Measurements from ENCODE around the gene TOGARAM2.

Gene TOGARAM2

GRCh38 chr2:29000481-29000880, 19.4 kb downstream of the TOGARAM2 start (continued):
- TF ChIP-seq OSR1 (CRISPR knock-in tag; IDR thresholded peaks at IDR 0.05) (no peak), TCF4 (CRISPR knock-in tag; IDR thresholded peaks at IDR 0.05; ENCODE audit: borderline replicate concordance) (no peak), ZFP30 (CRISPR knock-in tag; IDR thresholded peaks at IDR 0.05) (no peak), ESRRG (CRISPR knock-in tag; IDR thresholded peaks at IDR 0.05) (no peak), ZNF8 (CRISPR knock-in tag; IDR thresholded peaks at IDR 0.05) (no peak)
- TF ChIP-seq, protein P1, sequence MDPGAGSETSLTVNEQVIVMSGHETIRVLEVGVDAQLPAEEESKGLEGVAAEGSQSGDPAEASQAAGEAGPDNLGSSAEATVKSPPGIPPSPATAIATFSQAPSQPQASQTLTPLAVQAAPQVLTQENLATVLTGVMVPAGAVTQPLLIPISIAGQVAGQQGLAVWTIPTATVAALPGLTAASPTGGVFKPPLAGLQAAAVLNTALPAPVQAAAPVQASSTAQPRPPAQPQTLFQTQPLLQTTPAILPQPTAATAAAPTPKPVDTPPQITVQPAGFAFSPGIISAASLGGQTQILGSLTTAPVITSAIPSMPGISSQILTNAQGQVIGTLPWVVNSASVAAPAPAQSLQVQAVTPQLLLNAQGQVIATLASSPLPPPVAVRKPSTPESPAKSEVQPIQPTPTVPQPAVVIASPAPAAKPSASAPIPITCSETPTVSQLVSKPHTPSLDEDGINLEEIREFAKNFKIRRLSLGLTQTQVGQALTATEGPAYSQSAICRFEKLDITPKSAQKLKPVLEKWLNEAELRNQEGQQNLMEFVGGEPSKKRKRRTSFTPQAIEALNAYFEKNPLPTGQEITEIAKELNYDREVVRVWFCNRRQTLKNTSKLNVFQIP (CRISPR knock-in tag; IDR thresholded peaks at IDR 0.05; ENCODE audit: borderline replicate concordance, low read depth), result no peak

DNA sequence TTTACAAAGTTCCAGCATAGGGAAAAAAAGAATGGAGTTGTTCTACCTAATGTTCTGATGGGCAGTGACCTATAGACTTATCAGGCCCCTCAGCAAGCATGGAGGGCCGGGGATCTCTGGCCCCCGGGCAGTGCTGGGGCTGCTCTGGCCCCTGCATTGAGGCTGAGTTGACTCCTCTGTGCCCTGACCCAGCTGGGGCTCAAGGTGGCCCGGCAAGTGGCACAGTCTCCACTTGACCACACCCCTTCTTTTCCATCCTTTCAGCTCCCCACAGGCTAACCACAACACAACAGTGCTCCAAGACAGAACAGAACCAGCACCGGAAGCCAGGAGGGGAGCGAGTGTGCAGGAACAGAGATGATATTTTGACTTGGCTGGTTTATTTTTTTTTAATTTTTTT, 19.9 kb downstream of the TOGARAM2 start:
- TF ChIP-seq TSHZ2 (CRISPR knock-in tag; IDR thresholded peaks at IDR 0.05) (no peak), ZNF70 (CRISPR knock-in tag; IDR thresholded peaks at IDR 0.05) (no peak), ZFP30 (CRISPR knock-in tag; IDR thresholded peaks at IDR 0.05) (no peak), ZC3H10 (CRISPR knock-in tag; IDR thresholded peaks at IDR 0.05) (no peak), CSDC2 (CRISPR knock-in tag; IDR thresholded peaks at IDR 0.05) (no peak), RARB (CRISPR knock-in tag; IDR thresholded peaks at IDR 0.05) (no peak), ZNF8 (CRISPR knock-in tag; IDR thresholded peaks at IDR 0.05) (no peak), ESRRG (CRISPR knock-in tag; IDR thresholded peaks at IDR 0.05) (no peak), GLIS3 (CRISPR knock-in tag; IDR thresholded peaks at IDR 0.05) (no peak), ARNTL (CRISPR knock-in tag; IDR thresholded peaks at IDR 0.05; ENCODE audit: borderline replicate concordance, low read depth) (no peak)
- no peak for ATAC-seq

GRCh38 chr2:29001806-29002205, 20.7 kb downstream of the TOGARAM2 start:
- no peak for ATAC-seq
- TF ChIP-seq CSDC2 (CRISPR knock-in tag; IDR thresholded peaks at IDR 0.05), result no peak
- no peak for TF ChIP-seq TCF4 (CRISPR knock-in tag; IDR thresholded peaks at IDR 0.05; ENCODE audit: borderline replicate concordance)
- TF ChIP-seq ZNF8 (CRISPR knock-in tag; IDR thresholded peaks at IDR 0.05), result no peak
- TF ChIP-seq RARB (CRISPR knock-in tag; IDR thresholded peaks at IDR 0.05), result no peak
- TF ChIP-seq OSR1 (CRISPR knock-in tag; IDR thresholded peaks at IDR 0.05), result no peak
- TF ChIP-seq ARNTL (CRISPR knock-in tag; IDR thresholded peaks at IDR 0.05; ENCODE audit: borderline replicate concordance, low read depth), result no peak
- no peak for TF ChIP-seq ZNF70 (CRISPR knock-in tag; IDR thresholded peaks at IDR 0.05)
- TF ChIP-seq, protein P1 (CRISPR knock-in tag; IDR thresholded peaks at IDR 0.05; ENCODE audit: borderline replicate concordance, low read depth), result no peak
- no peak for TF ChIP-seq ZFP3 (CRISPR knock-in tag; IDR thresholded peaks at IDR 0.05)
- TF ChIP-seq TSHZ2 (CRISPR knock-in tag; IDR thresholded peaks at IDR 0.05), result no peak
- no peak for TF ChIP-seq SNAI2 (CRISPR knock-in tag; IDR thresholded peaks at IDR 0.05)

DNA sequence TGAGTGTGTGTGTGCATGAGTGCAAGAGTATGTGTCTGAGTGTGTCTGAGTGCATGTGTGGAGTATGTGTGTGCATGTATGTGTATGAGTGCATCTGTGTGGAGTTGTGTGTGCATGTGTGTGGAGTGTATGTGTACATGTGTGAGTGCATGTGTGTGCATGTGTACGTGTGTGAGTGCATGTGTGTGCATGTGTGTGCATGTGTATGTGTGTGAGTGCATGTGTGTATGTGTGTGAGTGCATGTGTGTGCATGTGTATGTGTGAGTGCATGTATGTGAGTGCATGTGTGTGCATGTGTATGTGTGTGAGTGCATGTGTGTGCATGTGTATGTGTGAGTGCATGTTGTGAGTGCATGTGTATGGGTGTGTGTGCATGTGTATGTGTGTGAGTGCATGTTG, 23.7 kb downstream of the TOGARAM2 start:
- ATAC-seq, result no peak

More for the DNA sequence above, 23.7 kb downstream of the TOGARAM2 start:
- TF ChIP-seq SNAI2 (CRISPR knock-in tag; IDR thresholded peaks at IDR 0.05), result no peak
- TF ChIP-seq TOX (CRISPR knock-in tag; IDR thresholded peaks at IDR 0.05; ENCODE audit: borderline replicate concordance), result no peak
- TF ChIP-seq, protein P2, sequence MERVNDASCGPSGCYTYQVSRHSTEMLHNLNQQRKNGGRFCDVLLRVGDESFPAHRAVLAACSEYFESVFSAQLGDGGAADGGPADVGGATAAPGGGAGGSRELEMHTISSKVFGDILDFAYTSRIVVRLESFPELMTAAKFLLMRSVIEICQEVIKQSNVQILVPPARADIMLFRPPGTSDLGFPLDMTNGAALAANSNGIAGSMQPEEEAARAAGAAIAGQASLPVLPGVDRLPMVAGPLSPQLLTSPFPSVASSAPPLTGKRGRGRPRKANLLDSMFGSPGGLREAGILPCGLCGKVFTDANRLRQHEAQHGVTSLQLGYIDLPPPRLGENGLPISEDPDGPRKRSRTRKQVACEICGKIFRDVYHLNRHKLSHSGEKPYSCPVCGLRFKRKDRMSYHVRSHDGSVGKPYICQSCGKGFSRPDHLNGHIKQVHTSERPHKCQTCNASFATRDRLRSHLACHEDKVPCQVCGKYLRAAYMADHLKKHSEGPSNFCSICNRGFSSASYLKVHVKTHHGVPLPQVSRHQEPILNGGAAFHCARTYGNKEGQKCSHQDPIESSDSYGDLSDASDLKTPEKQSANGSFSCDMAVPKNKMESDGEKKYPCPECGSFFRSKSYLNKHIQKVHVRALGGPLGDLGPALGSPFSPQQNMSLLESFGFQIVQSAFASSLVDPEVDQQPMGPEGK (CRISPR knock-in tag; IDR thresholded peaks at IDR 0.05; ENCODE audit: borderline replicate concordance), result no peak
- TF ChIP-seq, protein P3, sequence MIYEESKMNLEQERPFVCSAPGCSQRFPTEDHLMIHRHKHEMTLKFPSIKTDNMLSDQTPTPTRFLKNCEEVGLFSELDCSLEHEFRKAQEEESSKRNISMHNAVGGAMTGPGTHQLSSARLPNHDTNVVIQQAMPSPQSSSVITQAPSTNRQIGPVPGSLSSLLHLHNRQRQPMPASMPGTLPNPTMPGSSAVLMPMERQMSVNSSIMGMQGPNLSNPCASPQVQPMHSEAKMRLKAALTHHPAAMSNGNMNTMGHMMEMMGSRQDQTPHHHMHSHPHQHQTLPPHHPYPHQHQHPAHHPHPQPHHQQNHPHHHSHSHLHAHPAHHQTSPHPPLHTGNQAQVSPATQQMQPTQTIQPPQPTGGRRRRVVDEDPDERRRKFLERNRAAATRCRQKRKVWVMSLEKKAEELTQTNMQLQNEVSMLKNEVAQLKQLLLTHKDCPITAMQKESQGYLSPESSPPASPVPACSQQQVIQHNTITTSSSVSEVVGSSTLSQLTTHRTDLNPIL (CRISPR knock-in tag; IDR thresholded peaks at IDR 0.05; ENCODE audit: low read depth), result no peak
- TF ChIP-seq CSDC2 (CRISPR knock-in tag; IDR thresholded peaks at IDR 0.05), result no peak
